M059J (cell line): Measurements from ENCODE around the gene TTLL9. TPM values are rescaled to one million over a fixed set of nuclear protein-coding genes. Genes with fewer than 3 reads are reported as not detected.

Source experiments
- DNase-seq: peaks from one replicate; pipeline ENCODE4 v3.0.0-alpha.2; 2012; ENCODE audit warnings: low read depth
- total RNA-seq: library from RNA; depleted of rRNA; stranded (reverse); fragments of >200 nt; shearing (Covaris generic); gene quantifications from 2 replicates; pipeline ENCODE4 v1.2.3, GENCODE V29; 2014; rRNA removed

TTLL9 gene
- total RNA-seq, 1 experiment from 2014 or later, result not detected

- DNase-seq, result no peak
These were observed 106.6 kb downstream of the TTLL9 start for GRCh38 chr20:31977080-31977479.

- DNase-seq, result peak; percentile 42
These were observed 109.4 kb downstream of the TTLL9 start for GRCh38 chr20:31979713-31980426.

- DNase-seq, result no peak
These were observed 111.3 kb downstream of the TTLL9 start for GRCh38 chr20:31981784-31982183.

- DNase-seq, result no peak
These were observed 114.6 kb downstream of the TTLL9 start for GRCh38 chr20:31984981-31985471.

- peak; percentile 61 for DNase-seq
These were observed 117.3 kb downstream of the TTLL9 start for GRCh38 chr20:31987744-31988143.

- DNase-seq, result no peak
These were observed 118.1 kb downstream of the TTLL9 start for GRCh38 chr20:31988430-31989015.

GRCh38 chr20:31989030-31989645 is 118.7 kb downstream of the TTLL9 start:
- no peak for DNase-seq

- no peak for DNase-seq
These were observed 120.4 kb downstream of the TTLL9 start for GRCh38 chr20:31990641-31991338.

- no peak for DNase-seq
These were observed 120.9 kb downstream of the TTLL9 start for GRCh38 chr20:31991339-31991705.

- no peak for DNase-seq
These were observed 121.7 kb downstream of the TTLL9 start for GRCh38 chr20:31992086-31992485.

Other genes with a start within 250 kb of the TTLL9 start
- not detected in 2 replicates for gene COX4I2, start 232.7 kb upstream of the TTLL9 start, total RNA-seq
- gene BCL2L1, start 147.8 kb upstream of the TTLL9 start, total RNA-seq, result 108 and 117 TPM in 2 replicates
- gene TPX2, start 131.3 kb upstream of the TTLL9 start, total RNA-seq, result 204 and 319 TPM in 2 replicates
- gene MYLK2, start 51.3 kb upstream of the TTLL9 start, total RNA-seq, result 0.15 and 0.44 TPM in 2 replicates
- gene FOXS1, start 25.0 kb upstream of the TTLL9 start, total RNA-seq, result 0.12 TPM in 1 of 2 replicates, not detected in the other
- gene DUSP15, start 107 bp upstream of the TTLL9 start, total RNA-seq, result 0.91 and 3.2 TPM in 2 replicates
- gene PDRG1, start 81.4 kb downstream of the TTLL9 start, total RNA-seq, result 14.2 and 14.5 TPM in 2 replicates
- gene XKR7, start 97.5 kb downstream of the TTLL9 start, total RNA-seq, result 0.05 TPM in 1 of 2 replicates, not detected in the other
- not detected in 2 replicates for gene CCM2L, start 139.8 kb downstream of the TTLL9 start, total RNA-seq
- gene HCK, start 181.6 kb downstream of the TTLL9 start, total RNA-seq, result 0.27 TPM in 1 of 2 replicates, not detected in the other
- gene TM9SF4, start 239.1 kb downstream of the TTLL9 start, total RNA-seq, result 60.2 and 77.4 TPM in 2 replicates